H1 (cell line): Measurements from ENCODE around the gene RER1. TPM values are rescaled to one million over a fixed set of nuclear protein-coding genes. Genes with fewer than 3 reads are reported as not detected.

Experiments
- ATF3 ChIP-seq: IDR thresholded peaks from 2 replicates; pipeline ENCODE4 v1.6.1; 2011; ENCODE audit warnings: low read depth, mild to moderate bottlenecking, low read length; ENCODE audit not compliant: insufficient read depth
- CBX5 ChIP-seq: fragments of 300-800, 300-1000 bp; sonication (generic); IDR thresholded peaks from 2 replicates; pipeline ENCODE4 v1.7.1; 2016; ENCODE audit warnings: antibody characterized with exemption, low read length, low read depth
- CEBPB ChIP-seq: IDR thresholded peaks from 2 replicates; pipeline ENCODE4 v1.6.1; 2012; ENCODE audit warnings: low read depth, low read length
- CHD7 ChIP-seq: fragments of 300-600 bp; sonication (generic); IDR thresholded peaks from 2 replicates; pipeline ENCODE4 v1.7.1; 2012; ENCODE audit warnings: low read length, moderate library complexity, mild to moderate bottlenecking, inconsistent platforms; ENCODE audit not compliant: insufficient replicate concordance
- E2F6 ChIP-seq: IDR thresholded peaks from 2 replicates; pipeline ENCODE4 v1.6.1; 2012; ENCODE audit warnings: inconsistent platforms
- PHF8 ChIP-seq: fragments of 200-600 bp; sonication (generic); conservative IDR thresholded peaks from 2 replicates; pipeline ENCODE4 v1.7.1; 2012; ENCODE audit warnings: low read depth, mild to moderate bottlenecking, inconsistent platforms, low read length, moderate library complexity
- RXRA ChIP-seq: IDR thresholded peaks from 2 replicates; pipeline ENCODE4 v1.6.1; 2011; ENCODE audit warnings: low read depth, mild to moderate bottlenecking, low read length, moderate library complexity; ENCODE audit not compliant: insufficient read depth
- TCF12 ChIP-seq: IDR thresholded peaks from 2 replicates; pipeline ENCODE4 v1.6.1; 2011; ENCODE audit warnings: low read depth, mild to moderate bottlenecking, low read length
- polyA plus RNA-seq, 7 experiments: library from polyadenylated mRNA; depleted of rRNA in 3 of 7; stranded (reverse) in 5 of 7; unstranded in 2 of 7; fragments of >200 nt in 5 of 7; fragments of 200-250 nt in 2 of 7; gene quantifications; 1 replicate in 5 of 7; 2 replicates in 1 of 7; 4 replicates in 1 of 7; pipeline versions ENCODE4 v1.2.1 to v1.2.3, GENCODE V29; 2011 to 2013; ENCODE audit warnings: missing spikeins in 2 of 7, mixed read lengths in 2 of 7
- total RNA-seq: library from RNA; stranded (reverse); fragmentation: NEBNext Ultra II Directional; extraction: Animal tissue kit (Norgen Biotek cat#: 25700); gene quantifications from 2 replicates; pipeline ENCODE4 v1.2.1, GENCODE V29; 2021

RER1 gene
- total and polyA plus RNA-seq, 2 of the 8 experiments (the other 6 are each of a cell fraction or from before 2014, with no cell fraction given): 102 to 134 TPM

GRCh38 chr1:2436876-2437275 lies 45.2 kb downstream of the RER1 start (continued):
- TF ChIP-seq CHD7 (no peak), RXRA (no peak), CBX5 (no peak), E2F6 (no peak), PHF8 (no peak), TCF12 (no peak), ATF3 (no peak), CEBPB (no peak)
- TF ChIP-seq, all 59 proteins: peak for 0
